GM21526 (cell line): ENCODE results near the gene ASAP2.

Experiments
- ATAC-seq: cut with Tn5 transposase; IDR thresholded peaks from one replicate; pipeline ENCODE4 v1.9.1; 2021; ENCODE audit warnings: moderate library complexity; ENCODE audit not compliant: unreplicated experiment, low FRiP score

The ASAP2 gene

DNA sequence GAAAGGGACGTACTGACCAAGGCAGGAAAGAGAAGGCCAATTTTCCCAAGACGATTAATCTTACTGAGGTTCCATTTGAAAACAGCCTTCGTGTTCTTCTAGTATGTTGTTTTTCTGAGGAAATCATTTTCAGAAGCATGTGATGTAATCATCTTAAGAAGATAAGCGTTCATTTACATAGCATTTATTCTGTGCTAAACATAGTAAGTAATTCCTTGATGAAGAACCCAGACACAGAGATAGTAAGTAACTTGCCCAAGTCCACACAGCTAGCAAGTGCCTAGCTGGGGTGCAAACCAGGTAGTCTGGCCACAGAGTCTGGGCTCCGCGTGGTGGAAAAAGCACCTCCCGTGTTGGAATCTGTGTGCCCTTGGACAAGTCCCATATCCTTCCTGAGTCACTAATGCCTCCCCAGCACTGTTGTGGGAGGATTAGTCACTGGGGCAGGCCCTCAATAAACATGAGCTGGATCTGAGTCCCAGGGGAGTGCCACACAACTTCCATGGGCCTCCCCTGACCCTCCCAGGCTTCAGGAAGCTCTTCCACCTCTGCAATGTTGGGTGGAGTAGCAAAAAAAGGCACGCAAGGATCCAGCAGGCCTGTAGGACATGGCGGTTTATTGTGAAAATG is 26.9 kb upstream of the ASAP2 start:
- no peak for ATAC-seq

DNA sequence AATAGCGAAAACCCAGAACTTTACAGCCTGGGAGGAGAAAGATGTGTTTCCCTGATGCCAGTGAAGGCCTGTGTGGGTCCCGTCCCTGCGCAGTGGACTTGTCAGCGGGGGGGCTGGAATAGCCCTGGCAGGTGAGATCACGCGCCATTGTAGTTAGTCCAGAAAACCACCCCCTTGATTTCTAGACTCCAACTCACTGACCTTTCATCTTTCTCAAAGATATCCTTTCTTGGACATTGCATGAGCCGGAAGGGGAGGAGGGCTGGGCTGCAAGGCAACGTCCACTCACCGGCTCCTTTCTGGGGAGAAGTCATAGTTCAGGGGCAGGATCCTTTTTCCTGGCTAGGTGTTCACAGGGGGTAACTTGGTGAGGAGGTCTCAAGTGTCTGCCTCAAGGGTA is 22.3 kb upstream of the ASAP2 start:
- ATAC-seq: no peak

DNA sequence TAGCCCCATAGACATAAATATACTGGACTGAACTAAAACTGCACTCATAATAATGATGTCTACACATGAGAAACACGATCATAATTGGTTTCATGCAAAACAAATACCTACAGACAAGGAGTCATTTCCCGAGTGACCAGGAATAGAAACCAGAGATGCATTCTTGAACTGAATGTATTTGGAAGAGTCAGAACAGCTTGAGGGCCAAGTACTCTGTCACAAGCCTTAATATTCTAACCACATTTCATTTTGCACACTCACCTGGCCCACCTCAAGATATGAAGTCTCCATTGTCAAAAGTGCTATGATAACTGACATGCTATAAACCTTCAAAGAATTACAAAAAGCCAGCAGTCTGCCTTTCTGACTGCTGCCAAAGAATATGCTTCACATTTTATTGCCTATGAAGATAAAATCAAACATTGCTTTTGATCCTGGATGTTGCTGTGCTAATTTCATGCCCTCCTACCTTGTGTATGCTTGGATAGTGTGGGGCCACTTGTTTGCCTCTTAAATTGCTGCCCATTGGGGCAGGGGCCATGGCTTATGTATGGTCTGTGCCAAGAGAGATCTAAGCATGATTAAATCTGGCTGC is 18.9 kb upstream of the ASAP2 start:
- no peak for ATAC-seq

DNA sequence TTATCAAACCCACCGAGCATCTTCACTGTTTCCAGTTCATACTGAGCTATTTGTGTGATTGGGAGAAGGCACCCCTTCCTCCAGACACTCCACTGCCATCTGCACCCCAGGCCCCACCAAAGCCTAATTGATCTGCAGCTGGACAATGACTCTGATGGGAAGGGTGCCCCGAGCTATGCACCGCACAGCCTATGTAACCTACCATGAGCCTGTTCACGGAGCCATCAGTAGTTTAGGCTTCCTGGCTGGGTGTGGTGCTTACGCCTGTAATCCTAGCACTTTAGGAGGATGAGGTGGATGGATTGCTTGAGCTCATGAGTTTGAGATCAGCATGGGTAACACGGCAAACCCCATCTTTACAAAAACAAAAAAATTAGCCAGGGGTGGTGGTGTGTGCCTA is 17.8 kb upstream of the ASAP2 start:
- no peak for ATAC-seq

DNA sequence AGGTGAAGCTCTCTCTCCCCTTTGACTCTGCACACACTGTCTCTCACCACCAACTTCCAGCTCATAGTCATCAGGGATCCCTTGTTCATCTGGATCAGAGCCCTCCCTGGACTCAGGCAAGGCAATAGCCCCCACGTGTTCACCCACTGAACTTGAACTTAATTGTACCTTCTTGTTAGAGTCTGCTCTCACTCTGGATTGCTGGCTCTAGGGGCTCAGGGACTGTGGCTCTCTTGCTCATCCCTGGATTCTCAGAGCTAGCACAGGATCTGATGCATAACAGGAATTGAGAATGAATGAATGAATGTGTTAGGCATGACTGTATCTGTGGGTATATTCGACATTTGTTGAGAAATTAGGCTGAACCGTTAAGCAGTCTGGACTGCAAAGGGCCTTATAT is 16.7 kb upstream of the ASAP2 start:
- ATAC-seq: no peak

DNA sequence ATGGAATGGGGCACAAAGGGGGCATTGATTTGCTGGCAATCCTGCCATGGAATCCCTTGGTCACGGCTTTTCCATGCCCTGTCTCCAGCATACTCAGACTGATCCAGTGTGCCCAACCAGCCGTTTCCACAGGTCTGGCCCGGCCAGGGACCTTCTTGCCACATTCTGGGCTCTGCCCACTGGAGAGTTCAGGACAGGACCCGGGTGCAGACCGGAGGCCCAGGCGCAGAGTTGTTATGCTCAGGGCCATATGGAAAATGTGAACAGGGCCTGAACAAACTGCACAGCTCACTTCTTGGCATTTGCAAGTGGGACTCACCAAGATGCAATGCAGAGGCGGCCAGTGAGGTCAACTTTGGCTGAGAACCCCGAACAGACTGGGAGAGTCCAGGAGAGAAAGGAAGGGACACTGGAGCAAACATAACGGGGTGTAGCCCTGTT is 15.6 kb upstream of the ASAP2 start:
- no peak for ATAC-seq

DNA sequence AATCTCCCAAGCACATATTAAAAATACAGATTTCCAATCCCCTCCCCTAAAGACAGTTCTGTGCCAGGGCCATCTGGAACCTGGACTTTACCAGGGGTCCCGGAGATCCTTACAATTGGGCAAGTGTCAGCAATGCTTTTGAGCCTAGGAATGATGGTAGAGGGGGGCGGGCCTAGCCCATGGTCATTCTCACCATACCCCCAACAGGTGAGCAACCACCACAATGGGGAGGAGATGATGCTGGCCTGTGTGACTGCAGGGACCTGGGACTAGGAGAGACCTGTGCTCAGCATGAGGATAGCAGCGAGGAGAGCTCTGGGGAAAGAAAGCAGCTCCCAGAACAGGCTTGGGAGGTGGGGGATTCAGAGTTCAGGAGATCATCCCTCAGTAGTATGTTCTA is 13.9 kb upstream of the ASAP2 start:
- no peak for ATAC-seq

DNA sequence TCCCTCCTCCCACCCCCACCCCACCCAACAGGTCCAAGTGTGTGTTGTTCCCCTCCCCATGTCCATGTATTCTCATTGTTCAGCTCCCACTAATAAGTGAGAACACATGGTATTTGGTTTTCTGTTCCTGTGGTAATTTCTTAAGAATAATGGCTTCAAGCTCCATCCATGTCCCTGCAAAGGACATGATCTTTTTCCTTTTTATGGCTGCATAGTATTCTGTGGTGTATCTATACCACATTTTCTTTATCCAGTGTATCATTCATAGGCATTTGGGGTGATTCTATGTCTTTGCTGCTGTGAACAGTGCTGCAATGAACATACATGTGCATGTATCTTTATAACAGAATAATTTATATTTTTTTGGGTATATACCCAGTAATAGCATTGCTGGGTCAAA is 12.3 kb upstream of the ASAP2 start:
- no peak for ATAC-seq

DNA sequence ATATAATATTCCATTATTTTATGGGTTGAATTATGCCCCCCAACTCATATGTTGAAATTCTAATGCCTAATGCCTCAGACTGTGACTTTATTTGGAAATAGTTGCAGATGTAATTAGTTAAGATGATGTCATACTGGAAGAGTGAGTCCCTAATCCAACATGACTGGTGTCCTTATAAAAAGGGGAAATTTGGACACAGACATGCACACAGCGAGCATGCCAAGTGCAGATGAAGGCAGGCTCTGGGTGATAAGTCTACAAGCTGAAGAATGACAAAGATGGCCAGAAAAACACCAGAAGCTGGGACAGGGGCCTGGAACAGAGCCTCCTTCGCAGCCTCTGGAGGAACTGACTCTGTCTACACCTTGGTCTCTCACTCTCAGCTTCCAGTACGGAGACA is 10.0 kb upstream of the ASAP2 start:
- no peak for ATAC-seq

DNA sequence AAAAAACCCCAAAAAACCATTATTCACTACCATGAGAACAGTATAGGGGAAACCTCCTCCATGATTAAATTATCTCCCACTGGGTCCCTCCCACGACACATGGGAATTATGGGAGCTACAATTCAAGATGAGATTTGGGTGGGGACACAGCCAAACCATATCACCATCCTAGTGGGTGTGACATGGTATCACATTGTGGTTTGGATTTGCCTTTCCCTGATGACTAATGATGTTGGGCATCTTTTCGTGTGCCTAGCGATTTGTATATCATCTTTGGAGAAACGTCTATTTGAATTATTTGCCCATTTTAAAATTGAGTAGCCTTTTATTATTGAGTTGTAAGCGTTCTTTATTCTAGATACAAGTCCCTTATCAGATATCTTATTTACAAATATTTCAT is 8.7 kb upstream of the ASAP2 start:
- ATAC-seq: no peak

DNA sequence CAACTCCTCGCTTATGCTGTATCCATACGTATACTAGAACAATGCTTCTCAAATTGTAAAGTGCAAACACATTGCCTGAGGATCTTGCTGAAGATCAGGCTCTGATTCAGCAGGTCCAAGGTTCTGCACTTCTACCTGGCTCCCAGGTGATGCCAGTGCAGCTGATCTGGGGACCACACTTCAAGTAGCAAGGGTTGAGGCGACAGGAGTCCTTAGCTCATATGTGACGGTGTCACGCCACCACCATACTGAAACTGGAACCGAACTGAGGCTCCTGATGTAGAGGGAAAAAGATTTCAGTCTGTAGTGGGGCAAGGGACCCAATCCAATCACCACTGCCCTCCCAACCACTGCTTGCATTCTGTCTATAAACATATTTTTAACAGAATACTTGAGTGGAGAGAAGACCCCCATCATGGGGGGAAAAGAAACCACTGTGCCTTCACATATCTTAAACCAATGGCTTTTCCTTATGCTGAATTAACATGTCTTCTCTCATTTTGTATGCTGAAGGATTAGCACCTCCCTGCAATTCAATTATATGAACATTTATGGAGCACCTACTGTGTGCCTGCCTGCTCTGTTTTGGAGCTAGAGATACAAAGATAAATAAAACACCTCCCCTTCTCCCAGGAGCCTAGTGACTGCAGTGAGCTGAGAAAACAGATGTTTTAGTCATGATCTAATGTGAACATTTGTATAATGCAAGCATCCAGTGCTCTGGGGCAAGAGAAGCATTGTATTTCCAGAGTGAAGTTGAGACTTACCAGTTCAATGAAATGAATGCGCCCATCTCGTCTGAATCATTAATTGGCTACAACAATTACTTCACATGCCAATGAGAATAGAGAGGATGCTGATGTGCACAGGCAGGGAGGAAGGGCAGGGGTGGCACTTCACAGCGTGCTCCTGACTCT is 6.6 kb upstream of the ASAP2 start:
- ATAC-seq: no peak

DNA sequence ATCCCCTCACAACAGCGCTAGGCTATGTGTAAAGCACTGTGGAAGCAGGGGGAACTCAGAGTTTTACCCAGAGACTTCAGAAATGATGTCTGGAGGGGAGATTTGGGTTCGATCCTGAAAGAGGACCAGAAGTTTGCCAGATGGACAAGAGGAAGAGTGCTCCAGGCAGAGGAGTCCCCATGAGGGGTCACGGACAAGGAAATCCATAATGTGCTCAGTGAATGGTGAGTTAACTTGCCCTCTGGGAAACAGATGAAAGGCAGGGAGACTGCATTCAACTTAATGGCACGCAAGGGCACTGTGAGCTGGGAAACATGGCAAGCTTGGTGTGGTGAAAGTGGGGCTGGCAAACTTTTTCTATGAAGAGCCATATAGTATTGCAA is 6.0 kb upstream of the ASAP2 start:
- no peak for ATAC-seq

DNA sequence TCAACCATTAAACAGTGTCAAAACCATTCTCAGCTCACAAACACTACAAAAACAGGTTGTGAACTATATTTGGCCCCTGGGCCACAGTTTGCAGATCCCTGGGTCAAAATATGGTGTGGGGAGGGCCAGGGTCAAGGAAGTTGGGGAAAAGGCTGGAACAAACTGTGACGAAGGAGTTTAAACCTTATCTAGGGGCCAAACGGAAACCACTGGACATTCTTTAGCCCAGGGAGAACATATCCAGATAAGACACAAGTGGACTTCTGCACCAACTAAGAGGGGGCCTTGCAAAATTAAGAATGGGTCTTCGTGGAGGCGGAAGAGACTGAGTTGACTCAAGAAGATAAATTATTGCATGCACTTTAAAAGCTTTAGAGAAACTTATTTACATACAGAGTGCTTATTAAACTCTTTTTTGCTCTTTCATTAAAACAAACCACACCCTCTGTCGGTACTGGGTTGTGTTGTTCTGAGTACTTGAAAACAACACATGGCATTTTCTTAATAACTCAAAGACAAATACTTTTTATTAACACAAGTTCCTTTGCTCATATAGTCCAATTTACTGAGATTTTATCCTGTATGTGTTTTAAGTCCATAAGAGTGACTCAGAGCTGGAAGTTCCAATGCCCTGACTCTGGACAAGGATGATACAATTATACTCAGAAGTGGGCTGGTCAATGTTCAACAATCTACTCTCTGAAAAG is 5.3 kb upstream of the ASAP2 start:
- no peak for ATAC-seq

DNA sequence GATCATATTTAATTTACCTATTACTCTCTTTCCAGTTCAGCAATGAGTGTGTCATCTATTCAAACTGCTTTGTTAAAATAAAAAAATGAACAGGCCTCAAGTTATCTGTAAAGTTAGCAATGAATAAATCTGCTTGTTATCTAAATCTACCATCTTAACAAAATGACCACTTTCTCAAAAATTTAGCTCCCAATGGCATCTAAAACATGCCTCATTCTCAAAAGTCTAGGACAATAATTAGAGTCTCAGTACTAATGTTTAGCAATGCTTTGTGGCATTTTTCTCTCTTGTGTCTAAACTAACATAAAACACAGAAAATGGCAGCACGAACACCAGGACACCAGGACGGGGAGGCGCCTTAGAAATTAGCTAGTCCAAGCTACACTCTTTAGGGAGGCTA is 3.6 kb upstream of the ASAP2 start:
- ATAC-seq: no peak

DNA sequence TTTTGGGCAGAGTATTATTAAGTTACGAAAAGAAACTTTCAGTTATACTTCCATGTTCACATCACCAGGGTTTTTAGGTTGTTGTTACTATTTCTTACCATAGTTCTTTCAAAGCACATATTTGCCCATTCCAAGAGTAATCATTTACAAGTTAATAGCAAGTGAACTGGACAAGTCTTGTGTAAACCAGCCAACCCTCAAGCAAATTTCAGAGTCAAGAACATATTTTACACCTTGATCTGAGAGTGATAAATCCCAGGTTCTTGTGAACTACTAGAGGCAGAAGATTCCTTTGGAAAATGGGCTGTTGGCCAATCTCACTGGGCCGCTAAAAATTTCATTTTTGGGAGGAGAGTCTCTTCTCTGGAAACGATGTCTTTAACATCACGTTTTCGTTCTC is 2.7 kb upstream of the ASAP2 start:
- no peak for ATAC-seq

DNA sequence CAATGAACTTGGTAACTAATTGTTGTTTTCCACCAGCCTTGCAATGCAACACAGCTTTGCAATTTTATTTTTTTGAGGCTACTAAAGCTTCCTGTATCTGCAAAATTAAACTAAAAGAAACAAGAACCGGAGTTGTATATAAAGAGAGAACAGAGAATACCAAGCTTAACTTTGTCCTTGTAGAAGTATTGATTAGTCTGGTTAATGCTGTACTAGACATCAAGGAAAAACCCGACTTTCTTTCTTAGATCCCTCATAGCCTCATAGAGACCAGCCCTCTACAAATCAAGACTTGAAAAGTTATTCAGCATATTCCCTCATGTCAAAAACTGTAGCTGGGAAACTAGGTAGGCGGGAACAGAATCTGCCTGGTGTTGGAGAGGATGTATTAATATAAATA is 1.7 kb upstream of the ASAP2 start:
- ATAC-seq: no peak

DNA sequence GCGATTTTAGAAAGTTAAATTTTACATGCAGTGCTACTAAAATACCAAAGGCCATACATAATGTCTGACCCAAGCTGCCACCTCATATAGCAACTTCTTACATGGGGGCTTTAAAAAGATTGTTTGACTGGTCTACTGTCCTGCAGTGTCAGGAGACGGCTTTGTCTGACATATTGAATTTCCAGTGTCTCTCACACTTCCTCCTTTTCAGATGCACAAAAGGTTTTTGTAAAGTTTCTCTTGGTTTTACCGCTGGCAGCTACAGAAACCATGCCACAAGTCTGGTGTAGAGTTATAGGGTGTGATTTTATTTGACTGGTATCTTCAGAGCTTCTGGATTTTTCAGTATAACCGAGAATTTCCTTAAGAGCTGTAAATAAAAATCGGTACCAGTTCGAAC is 1.1 kb upstream of the ASAP2 start:
- no peak for ATAC-seq

DNA sequence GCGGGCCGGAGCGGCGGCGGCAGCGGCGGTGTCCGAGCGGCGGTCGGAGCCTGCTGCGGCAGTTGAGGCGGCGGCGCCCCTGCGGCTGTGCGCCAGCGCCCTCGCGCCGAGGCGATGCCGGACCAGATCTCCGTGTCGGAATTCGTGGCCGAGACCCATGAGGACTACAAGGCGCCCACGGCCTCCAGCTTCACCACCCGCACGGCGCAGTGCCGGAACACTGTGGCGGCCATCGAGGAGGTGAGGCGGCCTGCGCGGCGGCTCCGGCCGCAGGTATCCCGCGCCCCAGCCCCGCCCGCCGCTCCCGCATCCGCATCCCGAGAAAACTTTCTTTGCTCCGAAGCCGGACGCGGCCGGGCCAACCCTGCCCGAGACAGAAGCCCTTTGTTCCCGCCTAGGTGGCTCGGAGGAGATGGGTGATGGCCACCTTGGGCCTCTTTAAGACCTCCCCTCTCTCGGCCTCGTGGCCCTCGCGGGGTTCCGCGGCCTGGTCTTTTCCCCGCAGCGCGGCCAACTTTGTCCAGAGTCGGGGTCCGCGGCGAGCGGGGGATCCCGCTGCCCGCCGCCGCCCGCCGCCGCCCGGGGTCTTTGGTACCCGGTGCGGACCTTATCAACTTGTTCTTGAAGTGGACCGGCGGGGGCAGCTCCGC is 504 bp downstream of the ASAP2 start:
- ATAC-seq: peak; percentile 23

DNA sequence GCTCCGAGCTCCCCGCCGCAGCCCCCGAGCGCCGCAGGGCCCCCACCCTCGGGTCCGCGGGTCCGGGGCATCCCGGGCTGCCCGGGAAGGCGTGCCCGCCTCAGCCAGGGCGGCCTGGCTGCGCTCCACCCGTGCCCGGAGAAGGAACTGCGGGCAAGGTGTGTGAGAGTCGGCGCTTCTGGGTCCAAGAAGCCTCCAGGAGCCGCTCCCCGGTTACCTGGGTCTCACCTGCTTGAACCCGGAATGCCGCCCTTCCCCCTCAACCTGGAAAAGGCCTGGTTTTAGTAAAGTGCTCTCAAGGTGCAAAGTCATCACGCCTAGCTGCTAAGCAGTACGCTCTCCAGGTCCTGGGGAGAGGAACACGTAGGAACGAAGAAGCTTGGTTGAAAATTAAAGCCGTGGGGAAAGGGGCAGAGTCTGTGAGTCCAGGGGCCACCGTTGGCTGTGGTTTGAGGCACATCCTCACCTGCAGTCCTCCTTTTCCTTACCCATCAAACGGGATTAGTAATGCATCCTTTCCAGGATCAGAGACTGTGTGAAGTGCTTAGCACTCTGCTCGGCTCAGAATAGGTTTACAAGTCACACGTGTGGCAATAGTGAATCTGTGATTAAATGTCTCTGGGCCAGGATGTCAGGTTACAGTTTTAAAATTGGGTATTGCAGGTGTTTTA is 1.2 kb downstream of the ASAP2 start:
- ATAC-seq: no peak

DNA sequence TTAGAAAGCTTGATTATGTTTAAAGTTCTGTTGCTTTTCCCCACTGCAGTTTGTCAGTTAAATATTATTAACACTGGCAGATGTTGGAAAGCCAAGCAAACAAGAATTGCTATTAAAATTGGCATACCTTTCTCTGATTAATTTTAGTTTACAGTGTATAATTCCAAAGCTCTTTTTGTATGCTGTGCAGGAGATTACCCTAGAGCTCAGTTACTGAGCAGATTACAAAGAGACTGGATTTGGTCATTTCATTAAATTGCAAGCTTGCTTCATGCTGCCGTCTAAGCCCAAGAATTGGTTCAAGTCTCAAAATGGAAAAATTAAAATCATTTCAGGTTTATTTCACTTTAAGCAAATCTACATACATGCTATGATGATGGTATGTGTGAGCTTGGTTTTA is 2.3 kb downstream of the ASAP2 start:
- ATAC-seq: no peak
